IMR-90 (cell line): ENCODE results near the gene STAG1. TPM values are rescaled to one million over a fixed set of nuclear protein-coding genes. Genes with fewer than 3 reads are reported as not detected.

Experiments
- ATAC-seq: fragments of 200-7000 bp; cut with Tn5 transposase; 2 replicates; pipeline ENCODE4 v1.9.1; 2020; ENCODE audit warnings: low read depth, mild to moderate bottlenecking, moderate library complexity
- BruUV-seq: library from RNA; stranded (reverse); fragments of 400-500 nt; replicated peaks from 2 replicates; lab custom pipeline; 2021; lab: Mats Ljungman, UMichigan
- CTCF ChIA-PET: fragments of 300-600 bp; formaldehyde crosslinking; extraction: SDS; loops from one replicate; lab custom pipeline; 2021; ENCODE audit warnings: antibody characterized with exemption; lab: Yijun Ruan, JAX
- POLR2A ChIA-PET: fragments of 300-600 bp; sonication (Branson Sonifier 250); formaldehyde crosslinking; loops from one replicate; lab custom pipeline; 2022; ENCODE audit warnings: antibody characterized with exemption; ENCODE audit not compliant: unreplicated experiment; lab: Charles Lee
- DNase-seq: peaks from one replicate; pipeline ENCODE4 v3.0.0; 2013
- H2AFZ ChIP-seq: replicated peaks from 2 replicates; pipeline ENCODE3; 2013; ENCODE audit warnings: low read length, mild to moderate bottlenecking; ENCODE audit not compliant: poor library complexity
- H2AK5ac ChIP-seq: 2 replicates; pipeline ENCODE4 v1.6.1; 2013; ENCODE audit warnings: low read depth, low read length, inconsistent platforms
- H2AK9ac ChIP-seq: replicated peaks from 2 replicates; pipeline ENCODE3; 2013; ENCODE audit warnings: mild to moderate bottlenecking, low read depth, low read length, moderate library complexity; ENCODE audit not compliant: poor library complexity
- H2BK120ac ChIP-seq: 2 replicates; pipeline ENCODE4 v1.6.1; 2013; ENCODE audit warnings: low read depth, low read length, inconsistent platforms
- H2BK15ac ChIP-seq: 3 replicates; pipeline ENCODE4 v1.6.1; 2013; ENCODE audit warnings: low read depth, low read length, inconsistent platforms
- H2BK20ac ChIP-seq: 2 replicates; pipeline ENCODE4 v1.6.1; 2013; ENCODE audit warnings: low read depth, mild to moderate bottlenecking, inconsistent platforms, low read length, moderate library complexity
- H2BK5ac ChIP-seq: 2 replicates; pipeline ENCODE4 v1.6.1; 2013; ENCODE audit warnings: mild to moderate bottlenecking, low read depth, low read length, inconsistent platforms; ENCODE audit not compliant: poor library complexity, severe bottlenecking
- H3K14ac ChIP-seq: replicated peaks from 2 replicates; pipeline ENCODE4 v1.6.1; 2013; ENCODE audit warnings: low read depth, low read length, inconsistent platforms
- H3K18ac ChIP-seq: 2 replicates; pipeline ENCODE4 v1.6.1; 2013; ENCODE audit warnings: low read depth, low read length, control low read depth
- H3K23ac ChIP-seq: 2 replicates; pipeline ENCODE4 v1.6.1; 2013; ENCODE audit warnings: low read depth, low read length, inconsistent platforms
- H3K27ac ChIP-seq: 2 replicates; pipeline ENCODE4 v1.5.1; 2013; ENCODE audit warnings: mild to moderate bottlenecking, control low read depth, low read length; ENCODE audit not compliant: insufficient read depth
- H3K27me3 ChIP-seq: 2 replicates; pipeline ENCODE4 v1.6.1; 2013; ENCODE audit warnings: low read length; ENCODE audit not compliant: control insufficient read depth, insufficient read depth
- H3K36me3 ChIP-seq: 2 replicates; pipeline ENCODE4 v1.6.1; 2013; ENCODE audit warnings: low read length, mixed read lengths; ENCODE audit not compliant: control insufficient read depth, insufficient read depth
- H3K4ac ChIP-seq: 2 replicates; pipeline ENCODE4 v1.6.1; 2013; ENCODE audit warnings: low read depth, low read length, inconsistent platforms
- H3K4me1 ChIP-seq: 2 replicates; pipeline ENCODE4 v1.6.1; 2013; ENCODE audit warnings: low read length, mixed read lengths; ENCODE audit not compliant: control insufficient read depth, insufficient read depth
- H3K4me2 ChIP-seq: 2 replicates; pipeline ENCODE4 v1.6.1; 2013; ENCODE audit warnings: low read depth, mild to moderate bottlenecking, control low read depth, low read length, moderate library complexity
- H3K4me3 ChIP-seq: 2 replicates; pipeline ENCODE4 v1.5.1; 2013; ENCODE audit warnings: low read depth, mild to moderate bottlenecking, control low read depth, low read length, moderate library complexity; ENCODE audit not compliant: insufficient read depth
- H3K56ac ChIP-seq: 2 replicates; pipeline ENCODE4 v1.6.1; 2013; ENCODE audit warnings: low read length, inconsistent platforms; ENCODE audit not compliant: insufficient read depth; ENCODE audit errors: extremely low read depth
- H3K79me1 ChIP-seq, 2 experiments: 2 replicates each; pipeline ENCODE4 v1.6.1; 2013; ENCODE audit warnings: low read length in 2 of 2, inconsistent platforms in 1 of 2, low read depth in 1 of 2
- H3K9ac ChIP-seq: 2 replicates; pipeline ENCODE4 v1.6.1; 2013; ENCODE audit warnings: low read depth, low read length, control low read depth
- H3K9me1 ChIP-seq: 2 replicates; pipeline ENCODE4 v1.6.1; 2013; ENCODE audit warnings: low read length, inconsistent platforms; ENCODE audit not compliant: insufficient read depth
- H3K9me3 ChIP-seq: 2 replicates; pipeline ENCODE4 v1.6.1; 2013; ENCODE audit warnings: low read length; ENCODE audit not compliant: control insufficient read depth, insufficient read depth
- H4K20me1 ChIP-seq: 2 replicates; pipeline ENCODE4 v1.6.1; 2013; ENCODE audit warnings: low read length, inconsistent platforms; ENCODE audit not compliant: insufficient read depth
- H4K5ac ChIP-seq: 2 replicates; pipeline ENCODE4 v1.6.1; 2013; ENCODE audit warnings: mild to moderate bottlenecking, low read depth, low read length, control low read depth
- H4K8ac ChIP-seq, 2 experiments: 2 replicates each; pipeline ENCODE4 v1.6.1; 2013; ENCODE audit warnings: low read depth in 2 of 2, low read length in 2 of 2, control low read depth in 1 of 2, inconsistent platforms in 1 of 2
- H4K91ac ChIP-seq: 2 replicates; pipeline ENCODE4 v1.6.1; 2013; ENCODE audit warnings: low read depth, low read length, inconsistent platforms; ENCODE audit not compliant: insufficient read depth
- BHLHE40 ChIP-seq: fragments of 150-350 bp; IDR thresholded peaks from 2 replicates; pipeline ENCODE4 v1.6.1; 2016; ENCODE audit warnings: mild to moderate bottlenecking, low read depth, low read length
- CEBPB ChIP-seq: IDR thresholded peaks from 2 replicates; pipeline ENCODE4 v1.6.1; 2012; ENCODE audit warnings: low read depth, low read length, improper control_type of control experiment
- FOS ChIP-seq: fragments of 150-350 bp; IDR thresholded peaks from 2 replicates; pipeline ENCODE4 v1.6.1; 2016; ENCODE audit warnings: low read depth, low read length
- MAFK ChIP-seq: IDR thresholded peaks from 2 replicates; pipeline ENCODE4 v1.6.1; 2012; ENCODE audit warnings: low read depth, low read length, improper control_type of control experiment
- MAZ ChIP-seq: IDR thresholded peaks from 2 replicates; pipeline ENCODE4 v1.6.1; 2012; ENCODE audit warnings: low read depth, mild to moderate bottlenecking, low read length, improper control_type of control experiment, moderate library complexity, borderline replicate concordance
- MXI1 ChIP-seq: IDR thresholded peaks from 2 replicates; pipeline ENCODE4 v1.6.1; 2012; ENCODE audit warnings: low read depth, mild to moderate bottlenecking, low read length, moderate library complexity, borderline replicate concordance
- RAD21 ChIP-seq: IDR thresholded peaks from 2 replicates; pipeline ENCODE4 v1.6.1; 2012; ENCODE audit warnings: low read length, improper control_type of control experiment
- RCOR1 ChIP-seq: IDR thresholded peaks from 2 replicates; pipeline ENCODE4 v1.6.1; 2012; ENCODE audit warnings: mild to moderate bottlenecking, low read length, improper control_type of control experiment; ENCODE audit not compliant: insufficient replicate concordance
- SMC3 ChIP-seq: fragments of 150-350 bp; IDR thresholded peaks from 2 replicates; pipeline ENCODE4 v1.6.1; 2016; ENCODE audit warnings: low read depth, mild to moderate bottlenecking, antibody characterized with exemption, low read length, moderate library complexity
- WGBS, 2 experiments: methylation state at CpG; one replicate each; pipeline versions ENCODE4 v1.1.5 to v1.1.7; 2013; ENCODE audit warnings: missing lambda C conversion rate in 2 of 2; ENCODE audit not compliant: insufficient read length in 1 of 2; ENCODE audit errors: extremely low coverage in 2 of 2; 5-methylcytosine and 5-hydroxymethylcytosine counted together
- dilution Hi-C: fragments of 300-500 bp; cut with HindIII; formaldehyde crosslinking; loops from one replicate; pipeline ENCODE4 v1.14.3; 2018; ENCODE audit warnings: low sequenced_read_pairs; ENCODE audit not compliant: unreplicated experiment
- in situ Hi-C: fragments of 300-500 bp; cut with MboI; formaldehyde crosslinking; loops from 3 replicates; pipeline ENCODE4 v1.14.3; 2019; ENCODE audit warnings: low sequenced_read_pairs, inconsistent platforms, mixed read lengths
- intact Hi-C: fragments of 100-400 bp; cut with micrococcal nuclease; formaldehyde crosslinking; loops from 2 replicates; pipeline ENCODE4 v1.10.0; 2022
- polyA plus RNA-seq, 3 experiments: library from polyadenylated mRNA; depleted of rRNA; stranded (reverse); fragments of >200 nt; gene quantifications; 2 replicates each; pipeline ENCODE4 v1.2.3, GENCODE V29; 2012; ENCODE audit warnings: low replicate concordance in 1 of 3
- total RNA-seq: library from RNA; depleted of rRNA; stranded (reverse); fragments of >200 nt; gene quantifications from 2 replicates; pipeline ENCODE4 v1.2.3, GENCODE V29; 2012
- TF ChIP-seq, protein P1 (sequence below): fragments of 150-350 bp; IDR thresholded peaks from 2 replicates; pipeline ENCODE4 v1.6.1; 2016; ENCODE audit warnings: low read depth, mild to moderate bottlenecking, low read length, moderate library complexity, borderline replicate concordance
- TF ChIP-seq, protein P2 (sequence below): conservative IDR thresholded peaks from 2 replicates; pipeline ENCODE4 v1.5.1; 2012; ENCODE audit warnings: mild to moderate bottlenecking, low read depth, low read length, improper control_type of control experiment

Gene STAG1
- total and polyA plus RNA-seq, 2 of the 4 experiments (the other 2 are of a cell fraction): 9.6 to 32.3 TPM

DNA sequence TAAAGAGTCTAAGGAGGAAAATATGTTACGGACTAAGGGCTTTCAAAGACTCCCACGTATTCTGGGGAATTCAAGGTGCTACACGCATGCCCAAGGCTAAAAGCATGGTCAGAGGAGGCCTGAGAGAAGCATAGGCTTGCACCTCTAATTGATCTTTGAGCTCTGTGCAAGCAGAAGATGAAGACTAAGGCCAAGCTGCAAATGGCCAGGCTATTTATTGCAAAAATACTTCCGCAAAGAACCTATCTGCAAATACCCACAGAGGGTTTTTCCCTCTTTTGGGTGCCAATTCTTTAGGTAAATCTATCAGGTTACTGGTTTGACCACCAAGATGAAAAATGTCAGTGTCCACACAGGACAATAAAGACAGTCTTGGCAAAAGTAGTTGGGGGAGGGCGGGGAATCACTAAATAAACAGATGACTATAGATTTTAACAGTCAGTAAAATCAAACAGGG, 119.5 kb downstream of the STAG1 start:
- peaks cover 7% of the 10 kb centered on the region; the same call in 1 of the 2 replicates for H4K20me1 ChIP-seq
- no peak overlapping the region for H3K4ac ChIP-seq
- ChIA-PET CTCF (no interaction called here), POLR2A (interaction anchor here (0.5 kb wide), 1 partner anchor 45 kb away, joined by 3 read pairs; no protein-coding TSS in a partner anchor)
- H3K9me3 ChIP-seq: no peaks in the 10 kb centered on the region
- TF ChIP-seq, protein P1, sequence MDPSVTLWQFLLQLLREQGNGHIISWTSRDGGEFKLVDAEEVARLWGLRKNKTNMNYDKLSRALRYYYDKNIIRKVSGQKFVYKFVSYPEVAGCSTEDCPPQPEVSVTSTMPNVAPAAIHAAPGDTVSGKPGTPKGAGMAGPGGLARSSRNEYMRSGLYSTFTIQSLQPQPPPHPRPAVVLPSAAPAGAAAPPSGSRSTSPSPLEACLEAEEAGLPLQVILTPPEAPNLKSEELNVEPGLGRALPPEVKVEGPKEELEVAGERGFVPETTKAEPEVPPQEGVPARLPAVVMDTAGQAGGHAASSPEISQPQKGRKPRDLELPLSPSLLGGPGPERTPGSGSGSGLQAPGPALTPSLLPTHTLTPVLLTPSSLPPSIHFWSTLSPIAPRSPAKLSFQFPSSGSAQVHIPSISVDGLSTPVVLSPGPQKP: no peak
- TF ChIP-seq, protein P2, sequence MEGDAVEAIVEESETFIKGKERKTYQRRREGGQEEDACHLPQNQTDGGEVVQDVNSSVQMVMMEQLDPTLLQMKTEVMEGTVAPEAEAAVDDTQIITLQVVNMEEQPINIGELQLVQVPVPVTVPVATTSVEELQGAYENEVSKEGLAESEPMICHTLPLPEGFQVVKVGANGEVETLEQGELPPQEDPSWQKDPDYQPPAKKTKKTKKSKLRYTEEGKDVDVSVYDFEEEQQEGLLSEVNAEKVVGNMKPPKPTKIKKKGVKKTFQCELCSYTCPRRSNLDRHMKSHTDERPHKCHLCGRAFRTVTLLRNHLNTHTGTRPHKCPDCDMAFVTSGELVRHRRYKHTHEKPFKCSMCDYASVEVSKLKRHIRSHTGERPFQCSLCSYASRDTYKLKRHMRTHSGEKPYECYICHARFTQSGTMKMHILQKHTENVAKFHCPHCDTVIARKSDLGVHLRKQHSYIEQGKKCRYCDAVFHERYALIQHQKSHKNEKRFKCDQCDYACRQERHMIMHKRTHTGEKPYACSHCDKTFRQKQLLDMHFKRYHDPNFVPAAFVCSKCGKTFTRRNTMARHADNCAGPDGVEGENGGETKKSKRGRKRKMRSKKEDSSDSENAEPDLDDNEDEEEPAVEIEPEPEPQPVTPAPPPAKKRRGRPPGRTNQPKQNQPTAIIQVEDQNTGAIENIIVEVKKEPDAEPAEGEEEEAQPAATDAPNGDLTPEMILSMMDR: no peak
- TF ChIP-seq MAFK (no peak), CEBPB (no peak), MAZ (no peak), RAD21 (no peak), SMC3 (no peak), BHLHE40 (no peak), MXI1 (no peak), FOS (no peak), RCOR1 (no peak)
- in situ Hi-C loops (no loop called here), dilution Hi-C loops (no loop called here), intact Hi-C loops (no loop called here)
- H3K9me1 ChIP-seq: no peaks in the 10 kb centered on the region; the same call in 1 of the 2 replicates
- WGBS, 2 experiments: no CpG with 5 or more reads among the region's 5 CpGs
- H3K4me1 ChIP-seq: peaks cover 3% of the 10 kb centered on the region
- no peak overlapping the region for H3K9ac ChIP-seq
- H3K36me3 ChIP-seq: peaks cover 3% of the 10 kb centered on the region
- no peak overlapping the region for H4K5ac ChIP-seq
- no TSS peak for BruUV-seq
- no peak overlapping the region for H3K23ac ChIP-seq
- no peak overlapping the region for H3K14ac ChIP-seq
- no peaks in the 10 kb centered on the region for H3K27me3 ChIP-seq
- H2AFZ ChIP-seq: no peak overlapping the region
- no peak overlapping the region for H3K56ac ChIP-seq
- H2BK20ac ChIP-seq: no peak overlapping the region
- peak; percentile 22 for DNase-seq
- H3K18ac ChIP-seq: no peak overlapping the region
- ATAC-seq: peak; percentile 48; the same call in 1 of the 2 replicates
- H3K4me3 ChIP-seq: no peak overlapping the region
- H2AK9ac ChIP-seq: no peak overlapping the region
- no peak overlapping the region for H3K27ac ChIP-seq
- H2BK15ac ChIP-seq: no peak overlapping the region
- H2BK120ac ChIP-seq: no peak overlapping the region
- H4K91ac ChIP-seq: no peak overlapping the region
- H4K8ac ChIP-seq: no peak overlapping the region
- H3K4me2 ChIP-seq: no peak overlapping the region
- H2BK5ac ChIP-seq: no peak overlapping the region
- no peak overlapping the region for H2AK5ac ChIP-seq
- H3K79me1 ChIP-seq: peaks cover 27 to 63% of the 10 kb centered on the region in 2 experiments
